ENCODE data around the gene MCUR1. TPM values are rescaled to one million over a fixed set of nuclear protein-coding genes. Genes with fewer than 3 reads are reported as not detected.
"Not testable (repeated sequence)": the region's sequence is repeated elsewhere in the genome, so short reads cannot be mapped to it uniquely, and the experiment has no call there.

MCUR1 gene
- total and polyA plus RNA-seq, 9 of the 15 experiments (the other 6 are each of a cell fraction or from before 2014, with no cell fraction given) = 5.1 to 60.2 (median 41.4) TPM

DNA sequence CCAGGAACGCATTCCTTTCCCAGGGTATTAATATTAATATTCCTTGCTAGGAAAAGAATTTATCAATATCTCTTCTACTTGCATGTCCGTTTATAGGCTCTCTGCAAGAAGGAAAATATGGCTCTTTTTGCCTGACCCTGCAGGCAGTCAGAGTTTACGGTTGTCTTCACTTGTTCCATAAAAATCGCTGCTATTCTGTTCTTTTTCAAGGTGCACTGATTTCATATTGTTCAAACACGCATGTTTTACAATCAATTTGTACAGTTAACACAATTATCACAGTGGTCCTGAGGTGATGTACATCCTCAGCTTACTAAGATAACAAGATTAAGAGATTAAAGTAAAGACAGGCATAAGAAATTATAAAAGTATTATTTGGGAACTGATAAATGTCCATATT lies 15.1 kb upstream of the MCUR1 start:
- H3K27ac ChIP-seq (ENCODE audit: extremely low read depth, low read depth, low read length); H3K79me2 ChIP-seq (ENCODE audit: control insufficient read depth, insufficient read depth, low read length); H3K4me1 ChIP-seq (replicated peaks in 1 of 2; ENCODE audit: control insufficient read depth in 2 of 2, insufficient read depth in 2 of 2, low read length in 2 of 2); H2AFZ ChIP-seq (ENCODE audit: low read depth, low read length); POLR2A ChIA-PET; CTCF ChIA-PET (ENCODE audit: low intra/inter-chr PET ratio); BruUV-seq (replicated peaks); H3K9me1 ChIP-seq (ENCODE audit: control insufficient read depth, insufficient read depth, low read length); H3K4me3 ChIP-seq; in situ Hi-C loops (cut with MboI); intact Hi-C loops (cut with micrococcal nuclease); DNase-seq (ENCODE audit: extremely low read depth in 1 of 4, low spot score in 3 of 4); H3K9me3 ChIP-seq (replicated peaks; ENCODE audit: control insufficient read depth, insufficient read depth, low read depth, low read length); H3K9ac ChIP-seq (ENCODE audit: insufficient read depth in 1 of 2, low read depth in 2 of 2, low read length in 2 of 2); H3K36me3 ChIP-seq (ENCODE audit: control insufficient read depth, insufficient read depth, low read length); ATAC-seq; H3K4me2 ChIP-seq (ENCODE audit: insufficient read depth, low read length); H3K27me3 ChIP-seq (ENCODE audit: control insufficient read depth in 2 of 2, insufficient read depth in 2 of 2, low read length in 2 of 2); H4K20me1 ChIP-seq (replicated peaks; ENCODE audit: control insufficient read depth, insufficient read depth, low read length); FAIRE-seq: not testable (repeated sequence)
- WGBS (ENCODE audit: insufficient coverage, low coverage, missing lambda C conversion rate) = 31% methylated on average over 5 of the region's 5 CpGs

DNA sequence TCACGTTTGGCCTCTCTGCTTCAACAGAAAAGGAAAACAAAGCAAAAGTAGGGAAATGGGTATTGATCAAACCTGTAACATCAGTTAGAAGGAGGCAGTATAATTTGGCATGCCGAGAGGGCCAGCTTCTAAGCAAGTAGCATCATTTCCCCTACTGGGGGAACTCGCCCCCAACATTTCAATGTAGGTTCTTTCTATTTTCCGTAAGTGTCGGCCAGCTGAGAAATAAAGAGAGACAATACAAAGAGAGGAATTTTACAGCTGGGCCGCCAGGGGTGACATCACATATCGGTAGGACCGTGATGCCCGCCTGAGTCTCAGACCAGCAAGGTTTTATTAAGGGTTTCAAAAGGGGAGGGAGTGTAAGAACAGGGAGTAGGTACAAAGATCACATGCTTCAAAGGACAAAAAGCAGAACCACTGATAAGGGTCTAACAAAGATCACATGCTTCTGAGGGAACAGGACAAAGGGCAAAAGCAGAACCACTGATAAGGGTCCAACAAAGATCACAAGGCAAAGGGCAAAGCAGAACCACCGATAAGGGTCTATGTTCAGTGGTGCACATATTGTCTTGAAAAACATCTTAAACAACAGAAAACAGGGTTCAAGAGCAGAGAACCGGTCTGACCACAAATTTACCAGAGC lies 14.4 kb upstream of the MCUR1 start:
- intact Hi-C loops (cut with micrococcal nuclease); in situ Hi-C loops (cut with MboI); H2AFZ ChIP-seq (ENCODE audit: low read depth, low read length); H3K4me3 ChIP-seq; H3K36me3 ChIP-seq (ENCODE audit: control insufficient read depth, insufficient read depth, low read length); BruUV-seq (replicated peaks); FAIRE-seq; H3K4me1 ChIP-seq (replicated peaks in 1 of 2; ENCODE audit: control insufficient read depth in 2 of 2, insufficient read depth in 2 of 2, low read length in 2 of 2); H3K9ac ChIP-seq (ENCODE audit: insufficient read depth in 1 of 2, low read depth in 2 of 2, low read length in 2 of 2); H3K27me3 ChIP-seq (ENCODE audit: control insufficient read depth in 2 of 2, insufficient read depth in 2 of 2, low read length in 2 of 2); ATAC-seq; H3K27ac ChIP-seq (ENCODE audit: extremely low read depth, low read depth, low read length); H3K79me2 ChIP-seq (ENCODE audit: control insufficient read depth, insufficient read depth, low read length); DNase-seq (ENCODE audit: extremely low read depth in 1 of 4, low spot score in 3 of 4); H3K9me3 ChIP-seq (replicated peaks; ENCODE audit: control insufficient read depth, insufficient read depth, low read depth, low read length); H3K4me2 ChIP-seq (ENCODE audit: insufficient read depth, low read length); H3K9me1 ChIP-seq (ENCODE audit: control insufficient read depth, insufficient read depth, low read length); CTCF ChIA-PET (ENCODE audit: low intra/inter-chr PET ratio); H4K20me1 ChIP-seq (replicated peaks; ENCODE audit: control insufficient read depth, insufficient read depth, low read length); TF ChIP-seq NR2C1 (tag; IDR thresholded peaks at IDR 0.05): not testable (repeated sequence)
- 58% methylated on average over 11 of the region's 11 CpGs for WGBS (ENCODE audit: insufficient coverage, low coverage, missing lambda C conversion rate)
- POLR2A ChIA-PET = interaction anchor here (0.9 kb wide), 1 partner anchor 22 kb away, joined by 3 read pairs; no protein-coding TSS in a partner anchor
- TF ChIP-seq, protein P1, sequence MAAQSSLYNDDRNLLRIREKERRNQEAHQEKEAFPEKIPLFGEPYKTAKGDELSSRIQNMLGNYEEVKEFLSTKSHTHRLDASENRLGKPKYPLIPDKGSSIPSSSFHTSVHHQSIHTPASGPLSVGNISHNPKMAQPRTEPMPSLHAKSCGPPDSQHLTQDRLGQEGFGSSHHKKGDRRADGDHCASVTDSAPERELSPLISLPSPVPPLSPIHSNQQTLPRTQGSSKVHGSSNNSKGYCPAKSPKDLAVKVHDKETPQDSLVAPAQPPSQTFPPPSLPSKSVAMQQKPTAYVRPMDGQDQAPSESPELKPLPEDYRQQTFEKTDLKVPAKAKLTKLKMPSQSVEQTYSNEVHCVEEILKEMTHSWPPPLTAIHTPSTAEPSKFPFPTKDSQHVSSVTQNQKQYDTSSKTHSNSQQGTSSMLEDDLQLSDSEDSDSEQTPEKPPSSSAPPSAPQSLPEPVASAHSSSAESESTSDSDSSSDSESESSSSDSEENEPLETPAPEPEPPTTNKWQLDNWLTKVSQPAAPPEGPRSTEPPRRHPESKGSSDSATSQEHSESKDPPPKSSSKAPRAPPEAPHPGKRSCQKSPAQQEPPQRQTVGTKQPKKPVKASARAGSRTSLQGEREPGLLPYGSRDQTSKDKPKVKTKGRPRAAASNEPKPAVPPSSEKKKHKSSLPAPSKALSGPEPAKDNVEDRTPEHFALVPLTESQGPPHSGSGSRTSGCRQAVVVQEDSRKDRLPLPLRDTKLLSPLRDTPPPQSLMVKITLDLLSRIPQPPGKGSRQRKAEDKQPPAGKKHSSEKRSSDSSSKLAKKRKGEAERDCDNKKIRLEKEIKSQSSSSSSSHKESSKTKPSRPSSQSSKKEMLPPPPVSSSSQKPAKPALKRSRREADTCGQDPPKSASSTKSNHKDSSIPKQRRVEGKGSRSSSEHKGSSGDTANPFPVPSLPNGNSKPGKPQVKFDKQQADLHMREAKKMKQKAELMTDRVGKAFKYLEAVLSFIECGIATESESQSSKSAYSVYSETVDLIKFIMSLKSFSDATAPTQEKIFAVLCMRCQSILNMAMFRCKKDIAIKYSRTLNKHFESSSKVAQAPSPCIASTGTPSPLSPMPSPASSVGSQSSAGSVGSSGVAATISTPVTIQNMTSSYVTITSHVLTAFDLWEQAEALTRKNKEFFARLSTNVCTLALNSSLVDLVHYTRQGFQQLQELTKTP (IDR thresholded peaks at IDR 0.05; ENCODE audit: low read depth in 1 of 2, partially characterized antibody in 2 of 2) = peak in 1 of 2 experiments; percentile 21
- peak; percentile 40 to 71; a peak in 3 of 4 replicates for TF ChIP-seq TRIM24 (IDR thresholded peaks at IDR 0.05)
- TF ChIP-seq L3MBTL2 (IDR thresholded peaks at IDR 0.05) = peak; percentile 19; the same call in 1 of the 2 replicates
- TF ChIP-seq ARID1B (IDR thresholded peaks at IDR 0.05) = 0 out of 2 replicates have a peak, but pooled peaks have one; percentile 9
- TF ChIP-seq SOX6 (IDR thresholded peaks at IDR 0.05) = peak; percentile 65; the same call in 1 of the 2 replicates
- TF ChIP-seq, protein P2, sequence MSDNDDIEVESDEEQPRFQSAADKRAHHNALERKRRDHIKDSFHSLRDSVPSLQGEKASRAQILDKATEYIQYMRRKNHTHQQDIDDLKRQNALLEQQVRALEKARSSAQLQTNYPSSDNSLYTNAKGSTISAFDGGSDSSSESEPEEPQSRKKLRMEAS (CRISPR knock-in tag; IDR thresholded peaks at IDR 0.05) = peak; percentile 32; the same call in 1 of the 2 replicates
- TF ChIP-seq NR2C1 (IDR thresholded peaks at IDR 0.05) = peak; percentile 33; the same call in 1 of the 2 replicates

Data from K562 (cell line).